ENCODE measurements around the gene SLU7.

The SLU7 gene

DNA sequence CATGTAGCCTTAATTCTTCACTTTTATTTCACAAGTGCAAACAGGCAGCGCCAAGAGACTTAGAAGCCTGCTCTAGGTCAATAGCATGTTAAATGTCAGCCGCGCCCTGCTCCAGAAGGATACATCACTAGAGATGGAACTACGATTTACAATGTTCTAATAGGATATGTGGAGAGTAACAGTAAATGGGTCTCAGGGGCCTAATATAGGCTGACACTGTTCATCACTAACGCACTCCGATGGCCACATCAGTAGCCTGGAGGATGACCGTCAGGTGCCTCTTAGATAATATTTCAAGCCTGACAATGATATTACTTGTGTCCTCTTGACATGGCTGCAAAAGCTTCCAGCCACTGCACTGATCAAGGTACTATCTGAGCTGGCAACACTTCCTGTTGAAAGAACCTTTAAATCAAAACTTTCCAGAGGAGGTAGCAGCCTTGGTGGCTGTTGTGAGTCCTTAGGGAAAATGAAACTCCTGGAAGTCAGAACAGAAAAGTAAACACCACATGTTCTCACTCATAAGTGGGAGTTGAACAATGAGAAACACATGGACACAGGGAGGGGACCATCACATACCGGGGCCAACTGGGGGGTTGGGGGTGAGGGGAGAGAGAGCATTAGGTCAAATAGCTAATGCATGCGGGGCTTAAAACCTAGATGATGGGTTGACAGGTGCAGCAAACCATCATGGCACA lies 37.7 kb upstream of the SLU7 start:
- Histone ChIP-seq H3K9ac (ENCODE audit: insufficient read length, low read depth) (no peak overlapping the region), H3K9me3 (ENCODE audit: insufficient read depth, low read length) (no peaks in the 10 kb centered on the region), H3K36me3 (ENCODE audit: insufficient read depth, insufficient read length, low read length) (no peaks in the 10 kb centered on the region), H3K27me3 (ENCODE audit: insufficient read depth, insufficient read length) (no peaks in the 10 kb centered on the region), H3K4me3 (ENCODE audit: insufficient read length, low read depth) (no peak overlapping the region), H3K4me1 (ENCODE audit: insufficient read depth, insufficient read length) (no peaks in the 10 kb centered on the region)
- DNase-seq (ENCODE audit: low read depth, low spot score), result no peak
- no peak for TF ChIP-seq YY1 (IDR thresholded peaks at IDR 0.05; ENCODE audit: insufficient read depth, insufficient read length)
- TF ChIP-seq SUZ12 (IDR thresholded peaks at IDR 0.05; ENCODE audit: extremely low read depth, insufficient read depth, insufficient read length), result no peak
- no peak for TF ChIP-seq ZNF274 (IDR thresholded peaks at IDR 0.05; ENCODE audit: low read depth, low read length)

DNA sequence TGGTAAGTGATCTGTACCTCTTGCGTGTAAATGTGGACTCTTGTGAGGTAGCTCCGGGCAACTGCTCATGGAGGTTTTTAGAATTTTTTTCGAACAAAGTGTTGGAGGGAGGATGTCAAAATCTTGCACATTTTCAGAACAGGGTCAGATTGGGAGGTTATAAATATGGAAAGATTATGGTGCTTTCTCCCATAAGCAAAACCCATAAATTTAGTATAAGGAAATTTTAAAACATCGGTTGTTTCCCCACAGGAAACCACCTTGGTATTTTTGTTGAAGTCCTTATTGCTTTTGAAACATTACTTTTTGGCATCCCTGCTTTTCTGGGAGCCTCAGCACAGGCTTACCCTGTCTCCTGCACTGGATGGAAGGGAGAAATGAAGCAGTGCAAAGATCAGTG lies 36.7 kb upstream of the SLU7 start:
- Histone ChIP-seq H3K9ac (ENCODE audit: insufficient read length, low read depth) (no peak overlapping the region), H3K4me3 (ENCODE audit: insufficient read length, low read depth) (no peak overlapping the region), H3K27me3 (ENCODE audit: insufficient read depth, insufficient read length) (no peaks in the 10 kb centered on the region), H3K9me3 (ENCODE audit: insufficient read depth, low read length) (no peaks in the 10 kb centered on the region), H3K4me1 (ENCODE audit: insufficient read depth, insufficient read length) (no peaks in the 10 kb centered on the region), H3K36me3 (ENCODE audit: insufficient read depth, insufficient read length, low read length) (no peaks in the 10 kb centered on the region)
- TF ChIP-seq ZNF274 (IDR thresholded peaks at IDR 0.05; ENCODE audit: low read depth, low read length), result no peak
- TF ChIP-seq SUZ12 (IDR thresholded peaks at IDR 0.05; ENCODE audit: extremely low read depth, insufficient read depth, insufficient read length), result no peak
- no peak for TF ChIP-seq YY1 (IDR thresholded peaks at IDR 0.05; ENCODE audit: insufficient read depth, insufficient read length)
- DNase-seq (ENCODE audit: low read depth, low spot score), result no peak

DNA sequence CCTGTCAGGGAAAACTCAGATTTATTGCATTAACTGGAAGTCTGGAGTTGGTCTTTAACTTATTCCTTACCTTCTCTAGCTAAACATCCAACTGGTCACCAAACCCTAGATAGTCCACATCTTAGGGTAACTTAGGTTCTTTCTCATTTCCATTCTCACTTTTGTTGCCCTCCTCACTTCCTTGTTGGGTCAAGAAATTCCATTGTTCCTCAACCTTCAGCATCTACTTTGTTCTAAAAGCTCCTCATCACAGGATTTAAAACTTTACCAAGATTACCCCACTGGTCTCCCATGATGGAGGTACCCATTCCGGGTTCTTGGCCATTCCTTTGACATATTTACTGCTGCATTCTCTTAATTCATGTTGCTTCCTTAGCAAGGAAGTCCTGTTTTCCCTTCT lies 34.9 kb upstream of the SLU7 start:
- no peak overlapping the region for H3K4me3 ChIP-seq (ENCODE audit: insufficient read length, low read depth)

DNA sequence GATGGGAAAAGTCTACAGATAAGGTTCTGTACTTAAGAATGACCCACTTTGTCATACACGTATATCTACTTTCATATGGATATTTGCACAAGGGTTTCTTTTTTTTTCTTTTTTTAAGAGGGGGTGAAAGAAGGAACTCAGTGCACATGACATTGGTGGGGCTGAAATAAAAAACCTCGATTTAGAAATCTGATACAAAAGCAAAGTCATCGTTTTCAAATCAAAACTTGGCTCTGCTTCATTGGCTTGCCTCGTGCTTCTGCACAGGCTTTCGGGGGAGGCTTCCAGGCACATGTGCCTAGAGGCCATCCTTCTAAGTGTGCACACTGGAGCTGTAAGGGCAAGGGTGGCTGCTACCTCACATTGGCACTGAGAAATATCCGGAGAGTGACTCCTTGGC lies 33.9 kb upstream of the SLU7 start:
- H3K4me3 ChIP-seq (ENCODE audit: insufficient read length, low read depth), result no peak overlapping the region
- TF ChIP-seq YY1 (IDR thresholded peaks at IDR 0.05; ENCODE audit: insufficient read depth, insufficient read length) (no peak), SUZ12 (IDR thresholded peaks at IDR 0.05; ENCODE audit: extremely low read depth, insufficient read depth, insufficient read length) (no peak), ZNF274 (IDR thresholded peaks at IDR 0.05; ENCODE audit: low read depth, low read length) (no peak)
- no peaks in the 10 kb centered on the region for H3K4me1 ChIP-seq (ENCODE audit: insufficient read depth, insufficient read length)
- H3K9me3 ChIP-seq (ENCODE audit: insufficient read depth, low read length), result no peaks in the 10 kb centered on the region
- H3K36me3 ChIP-seq (ENCODE audit: insufficient read depth, insufficient read length, low read length), result no peaks in the 10 kb centered on the region
- no peak overlapping the region for H3K9ac ChIP-seq (ENCODE audit: insufficient read length, low read depth)
- H3K27me3 ChIP-seq (ENCODE audit: insufficient read depth, insufficient read length), result no peaks in the 10 kb centered on the region
- DNase-seq (ENCODE audit: low read depth, low spot score), result no peak

More for the DNA sequence above, 34.9 kb upstream of the SLU7 start:
- no peaks in the 10 kb centered on the region for H3K9me3 ChIP-seq (ENCODE audit: insufficient read depth, low read length)
- DNase-seq (ENCODE audit: low read depth, low spot score), result no peak
- no peak overlapping the region for H3K9ac ChIP-seq (ENCODE audit: insufficient read length, low read depth)
- H3K4me1 ChIP-seq (ENCODE audit: insufficient read depth, insufficient read length), result no peaks in the 10 kb centered on the region
- TF ChIP-seq YY1 (IDR thresholded peaks at IDR 0.05; ENCODE audit: insufficient read depth, insufficient read length) (no peak), ZNF274 (IDR thresholded peaks at IDR 0.05; ENCODE audit: low read depth, low read length) (no peak)
- no peaks in the 10 kb centered on the region for H3K36me3 ChIP-seq (ENCODE audit: insufficient read depth, insufficient read length, low read length)
- no peaks in the 10 kb centered on the region for H3K27me3 ChIP-seq (ENCODE audit: insufficient read depth, insufficient read length)

DNA sequence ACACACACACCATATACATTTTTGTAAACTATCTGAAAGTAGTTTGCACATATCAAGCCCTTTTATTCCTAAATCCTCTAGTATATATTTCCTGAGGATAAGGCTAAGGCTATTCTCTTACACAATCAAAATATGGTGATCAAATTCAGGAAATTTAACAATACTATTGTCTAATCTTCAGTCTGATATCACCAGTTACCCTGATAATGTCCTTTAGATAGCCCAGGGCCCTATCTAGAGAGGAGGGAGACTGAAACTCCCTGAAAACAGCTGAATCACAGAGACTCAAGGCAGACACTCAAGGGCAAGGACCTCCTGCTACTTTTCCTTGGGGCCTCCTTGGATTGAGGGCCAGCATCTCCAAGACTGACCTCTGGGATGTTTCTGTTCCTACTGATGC lies 33.2 kb upstream of the SLU7 start:
- no peak for TF ChIP-seq YY1 (IDR thresholded peaks at IDR 0.05; ENCODE audit: insufficient read depth, insufficient read length)
- TF ChIP-seq SUZ12 (IDR thresholded peaks at IDR 0.05; ENCODE audit: extremely low read depth, insufficient read depth, insufficient read length), result no peak
- DNase-seq (ENCODE audit: low read depth, low spot score), result no peak
- Histone ChIP-seq H3K9me3 (ENCODE audit: insufficient read depth, low read length) (no peaks in the 10 kb centered on the region), H3K4me3 (ENCODE audit: insufficient read length, low read depth) (no peak overlapping the region), H3K27me3 (ENCODE audit: insufficient read depth, insufficient read length) (no peaks in the 10 kb centered on the region), H3K9ac (ENCODE audit: insufficient read length, low read depth) (no peak overlapping the region), H3K36me3 (ENCODE audit: insufficient read depth, insufficient read length, low read length) (no peaks in the 10 kb centered on the region), H3K4me1 (ENCODE audit: insufficient read depth, insufficient read length) (no peaks in the 10 kb centered on the region)

DNA sequence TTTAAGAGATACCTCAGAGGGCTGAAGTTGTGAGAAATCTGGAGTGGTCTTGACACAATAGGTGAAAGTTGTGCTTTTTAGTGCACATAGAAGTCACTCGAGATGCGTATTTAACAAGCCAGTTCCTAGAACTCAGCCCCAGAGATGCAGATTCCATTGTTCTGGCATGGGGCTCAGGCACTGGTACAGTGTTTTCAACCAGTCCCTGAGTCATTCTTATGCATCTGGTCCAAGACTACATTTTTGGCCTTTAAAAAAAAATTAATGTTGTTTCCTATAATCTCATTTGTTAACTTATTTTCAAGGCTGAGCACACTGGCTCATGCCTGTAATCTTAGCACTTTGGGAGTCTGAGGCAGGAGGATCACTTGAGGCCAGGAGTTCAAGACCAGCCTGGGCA lies 32.4 kb upstream of the SLU7 start:
- H3K4me3 ChIP-seq (ENCODE audit: insufficient read length, low read depth), result no peak overlapping the region
- no peaks in the 10 kb centered on the region for H3K36me3 ChIP-seq (ENCODE audit: insufficient read depth, insufficient read length, low read length)
- no peak for TF ChIP-seq ZNF274 (IDR thresholded peaks at IDR 0.05; ENCODE audit: low read depth, low read length)
- TF ChIP-seq SUZ12 (IDR thresholded peaks at IDR 0.05; ENCODE audit: extremely low read depth, insufficient read depth, insufficient read length), result no peak
- no peak for TF ChIP-seq YY1 (IDR thresholded peaks at IDR 0.05; ENCODE audit: insufficient read depth, insufficient read length)
- H3K9me3 ChIP-seq (ENCODE audit: insufficient read depth, low read length), result no peaks in the 10 kb centered on the region
- H3K9ac ChIP-seq (ENCODE audit: insufficient read length, low read depth), result no peak overlapping the region
- no peaks in the 10 kb centered on the region for H3K27me3 ChIP-seq (ENCODE audit: insufficient read depth, insufficient read length)
- no peaks in the 10 kb centered on the region for H3K4me1 ChIP-seq (ENCODE audit: insufficient read depth, insufficient read length)
- no peak for DNase-seq (ENCODE audit: low read depth, low spot score)

DNA sequence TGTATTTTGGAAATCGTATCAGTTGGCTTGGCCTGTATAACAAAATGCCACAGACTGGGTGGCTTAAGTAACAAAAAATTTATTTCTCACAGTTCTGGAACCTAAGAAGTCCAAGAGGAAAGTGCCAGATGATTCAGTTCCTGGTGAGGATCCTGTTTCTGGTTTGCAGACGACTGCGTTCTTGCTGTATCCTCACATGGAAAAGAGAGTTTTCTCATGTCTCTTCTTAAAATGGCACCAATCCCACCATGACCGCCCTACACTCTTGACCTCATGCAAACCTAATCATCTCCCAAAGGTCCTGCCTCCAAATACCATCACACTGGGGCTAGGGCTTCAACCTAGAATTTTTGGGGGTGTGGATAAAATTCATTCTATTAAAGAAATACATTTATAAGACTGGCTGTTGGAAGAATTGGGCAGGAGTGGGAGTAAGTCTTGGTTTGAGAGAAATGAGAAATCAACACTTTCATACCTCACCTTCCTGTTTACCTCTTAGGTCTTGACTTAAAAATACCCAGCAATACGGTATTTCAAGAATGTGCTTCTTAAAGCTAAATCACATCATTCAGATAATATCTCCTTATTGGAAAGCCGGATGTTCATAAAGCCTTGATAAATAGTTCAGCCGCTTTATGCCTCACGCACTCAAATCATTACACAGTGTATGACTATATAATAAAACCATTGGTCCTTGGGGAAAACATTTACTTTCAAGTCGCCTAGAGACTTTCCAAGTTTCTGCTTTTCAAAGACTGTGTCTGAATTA lies 31.5 kb upstream of the SLU7 start:
- TF ChIP-seq ZNF274 (IDR thresholded peaks at IDR 0.05; ENCODE audit: low read depth, low read length), result no peak
- TF ChIP-seq YY1 (IDR thresholded peaks at IDR 0.05; ENCODE audit: insufficient read depth, insufficient read length), result no peak
- no peak for TF ChIP-seq SUZ12 (IDR thresholded peaks at IDR 0.05; ENCODE audit: extremely low read depth, insufficient read depth, insufficient read length)
- no peaks in the 10 kb centered on the region for H3K4me1 ChIP-seq (ENCODE audit: insufficient read depth, insufficient read length)
- no peaks in the 10 kb centered on the region for H3K9me3 ChIP-seq (ENCODE audit: insufficient read depth, low read length)
- no peaks in the 10 kb centered on the region for H3K27me3 ChIP-seq (ENCODE audit: insufficient read depth, insufficient read length)
- H3K36me3 ChIP-seq (ENCODE audit: insufficient read depth, insufficient read length, low read length), result no peaks in the 10 kb centered on the region
- no peak for DNase-seq (ENCODE audit: low read depth, low spot score)
- H3K9ac ChIP-seq (ENCODE audit: insufficient read length, low read depth), result no peak overlapping the region
- H3K4me3 ChIP-seq (ENCODE audit: insufficient read length, low read depth), result no peak overlapping the region

Data from NT2/D1 (cell line).